MCF 10A (cell line): ENCODE results near the gene TTC39C. TPM values are rescaled to one million over a fixed set of nuclear protein-coding genes. Genes with fewer than 3 reads are reported as not detected.

Source experiments
- BruUV-seq: library from RNA; stranded (reverse); fragments of 400-500 nt; replicated peaks from 2 replicates; lab custom pipeline; 2021; lab: Mats Ljungman, UMichigan
- CTCF ChIA-PET: fragments of 300-600 bp; sonication (Branson Sonifier 250); formaldehyde crosslinking; extraction: SDS; loops from one replicate; lab custom pipeline; 2021; ENCODE audit warnings: antibody characterized with exemption, inconsistent platforms; lab: Yijun Ruan, JAX
- POLR2A ChIA-PET: fragments of 300-600, 350-650 bp; sonication (Branson Sonifier 250); formaldehyde crosslinking; extraction: SDS; loops from one replicate; lab custom pipeline; 2020; ENCODE audit warnings: antibody characterized with exemption, inconsistent platforms; lab: Yijun Ruan, JAX
- DNase-seq: peaks from one replicate; pipeline ENCODE4 v3.0.0-alpha.2; 2018; ENCODE audit not compliant: unreplicated experiment
- H3K27ac Mint-ChIP-seq: one replicate; pipeline ENCODE4 v1.8.0; 2022; ENCODE audit warnings: mild to moderate bottlenecking, low read depth, mixed read lengths; ENCODE audit not compliant: unreplicated experiment
- H3K27me3 Mint-ChIP-seq: one replicate; pipeline ENCODE4 v1.8.0; 2022; ENCODE audit warnings: mixed read lengths; ENCODE audit not compliant: insufficient read depth, unreplicated experiment
- H3K36me3 Mint-ChIP-seq: one replicate; pipeline ENCODE4 v1.8.0; 2022; ENCODE audit warnings: mild to moderate bottlenecking, moderate library complexity, mixed read lengths; ENCODE audit not compliant: insufficient read depth, unreplicated experiment
- H3K4me1 Mint-ChIP-seq: one replicate; pipeline ENCODE4 v1.8.0; 2022; ENCODE audit warnings: mixed read lengths; ENCODE audit not compliant: insufficient read depth, unreplicated experiment
- H3K4me3 Mint-ChIP-seq: one replicate; pipeline ENCODE4 v1.8.0; 2022; ENCODE audit warnings: mild to moderate bottlenecking, moderate library complexity, mixed read lengths; ENCODE audit not compliant: unreplicated experiment
- H3K9me3 Mint-ChIP-seq: one replicate; pipeline ENCODE4 v1.8.0; 2022; ENCODE audit warnings: mixed read lengths; ENCODE audit not compliant: unreplicated experiment
- intact Hi-C: fragments of 100-400 bp; cut with micrococcal nuclease; formaldehyde crosslinking; loops from 2 replicates; pipeline ENCODE4 v1.14.1; 2022
- total RNA-seq: library from RNA; stranded (reverse); gene quantifications from 2 replicates; pipeline ENCODE4 v1.2.3, GENCODE V29; 2022
- TF ChIP-seq, protein P1 (sequence below): fragments of 200-600 bp; IDR thresholded peaks from one replicate; pipeline ENCODE4 v1.8.0; 2022; ENCODE audit warnings: antibody characterized with exemption, mild to moderate bottlenecking; ENCODE audit not compliant: unreplicated experiment

Gene TTC39C
- total RNA-seq, 1 experiment from 2014 or later, result 12.9 TPM

DNA sequence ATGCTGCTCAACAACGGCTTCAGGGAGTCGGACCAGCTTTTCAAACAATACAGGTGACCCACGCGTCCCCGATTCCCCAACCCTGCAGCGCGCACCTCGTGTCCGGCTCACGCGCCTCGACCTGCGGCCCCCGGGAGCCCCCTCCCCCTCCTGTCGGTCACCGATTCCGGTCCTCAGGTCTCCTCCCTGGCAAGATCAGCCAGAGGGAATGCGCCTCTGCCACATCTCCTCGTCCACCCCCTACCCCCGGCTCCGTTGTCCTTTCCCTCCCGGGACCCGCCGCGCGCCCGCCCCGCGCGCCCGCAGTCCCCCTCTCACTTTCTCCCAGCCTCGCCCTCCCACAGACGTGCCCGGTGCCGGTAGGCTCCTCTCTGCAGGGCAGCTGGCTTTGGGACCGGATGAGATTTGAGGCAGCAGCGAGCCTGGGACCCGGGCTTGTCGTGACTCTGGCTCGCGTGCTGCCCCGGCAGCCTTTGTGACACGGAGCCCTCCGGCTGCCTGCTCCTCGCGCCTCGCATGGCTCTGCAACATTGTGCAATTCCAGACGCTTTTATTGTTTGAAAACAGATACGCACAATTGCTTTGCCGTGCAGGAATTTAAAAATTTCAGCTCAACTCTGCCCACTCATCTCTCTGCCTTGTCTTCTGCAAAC is 558 bp downstream of the TTC39C start:
- Mint-ChIP-seq H3K4me1 (peaks cover 23% of the 10 kb centered on the region), H3K27ac (no peak overlapping the region), H3K27me3 (no peaks in the 10 kb centered on the region), H3K36me3 (peaks cover 6% of the 10 kb centered on the region), H3K4me3 (peak overlapping the region; percentile 93), H3K9me3 (no peaks in the 10 kb centered on the region)
- ChIA-PET CTCF (interaction anchor here (0.6 to 3.6 kb wide), 7 partner anchors 12 to 290 kb away, joined by 3 to 15 read pairs (median 3); no protein-coding TSS in a partner anchor), POLR2A (interaction anchor here (0.5 to 7.1 kb wide), 18 partner anchors 9 to 383 kb away, joined by 3 to 65 read pairs (median 4); partner anchors contain the start of gene OSBPL1A)
- TF ChIP-seq, protein P1, sequence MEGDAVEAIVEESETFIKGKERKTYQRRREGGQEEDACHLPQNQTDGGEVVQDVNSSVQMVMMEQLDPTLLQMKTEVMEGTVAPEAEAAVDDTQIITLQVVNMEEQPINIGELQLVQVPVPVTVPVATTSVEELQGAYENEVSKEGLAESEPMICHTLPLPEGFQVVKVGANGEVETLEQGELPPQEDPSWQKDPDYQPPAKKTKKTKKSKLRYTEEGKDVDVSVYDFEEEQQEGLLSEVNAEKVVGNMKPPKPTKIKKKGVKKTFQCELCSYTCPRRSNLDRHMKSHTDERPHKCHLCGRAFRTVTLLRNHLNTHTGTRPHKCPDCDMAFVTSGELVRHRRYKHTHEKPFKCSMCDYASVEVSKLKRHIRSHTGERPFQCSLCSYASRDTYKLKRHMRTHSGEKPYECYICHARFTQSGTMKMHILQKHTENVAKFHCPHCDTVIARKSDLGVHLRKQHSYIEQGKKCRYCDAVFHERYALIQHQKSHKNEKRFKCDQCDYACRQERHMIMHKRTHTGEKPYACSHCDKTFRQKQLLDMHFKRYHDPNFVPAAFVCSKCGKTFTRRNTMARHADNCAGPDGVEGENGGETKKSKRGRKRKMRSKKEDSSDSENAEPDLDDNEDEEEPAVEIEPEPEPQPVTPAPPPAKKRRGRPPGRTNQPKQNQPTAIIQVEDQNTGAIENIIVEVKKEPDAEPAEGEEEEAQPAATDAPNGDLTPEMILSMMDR, result no peak
- intact Hi-C loops, result loop anchor here (1.0 to 5.0 kb wide), 3 partner anchors 16 to 102 kb away; no protein-coding TSS in a partner anchor
- DNase-seq, result peak; percentile 63
- no TSS peak for BruUV-seq

DNA sequence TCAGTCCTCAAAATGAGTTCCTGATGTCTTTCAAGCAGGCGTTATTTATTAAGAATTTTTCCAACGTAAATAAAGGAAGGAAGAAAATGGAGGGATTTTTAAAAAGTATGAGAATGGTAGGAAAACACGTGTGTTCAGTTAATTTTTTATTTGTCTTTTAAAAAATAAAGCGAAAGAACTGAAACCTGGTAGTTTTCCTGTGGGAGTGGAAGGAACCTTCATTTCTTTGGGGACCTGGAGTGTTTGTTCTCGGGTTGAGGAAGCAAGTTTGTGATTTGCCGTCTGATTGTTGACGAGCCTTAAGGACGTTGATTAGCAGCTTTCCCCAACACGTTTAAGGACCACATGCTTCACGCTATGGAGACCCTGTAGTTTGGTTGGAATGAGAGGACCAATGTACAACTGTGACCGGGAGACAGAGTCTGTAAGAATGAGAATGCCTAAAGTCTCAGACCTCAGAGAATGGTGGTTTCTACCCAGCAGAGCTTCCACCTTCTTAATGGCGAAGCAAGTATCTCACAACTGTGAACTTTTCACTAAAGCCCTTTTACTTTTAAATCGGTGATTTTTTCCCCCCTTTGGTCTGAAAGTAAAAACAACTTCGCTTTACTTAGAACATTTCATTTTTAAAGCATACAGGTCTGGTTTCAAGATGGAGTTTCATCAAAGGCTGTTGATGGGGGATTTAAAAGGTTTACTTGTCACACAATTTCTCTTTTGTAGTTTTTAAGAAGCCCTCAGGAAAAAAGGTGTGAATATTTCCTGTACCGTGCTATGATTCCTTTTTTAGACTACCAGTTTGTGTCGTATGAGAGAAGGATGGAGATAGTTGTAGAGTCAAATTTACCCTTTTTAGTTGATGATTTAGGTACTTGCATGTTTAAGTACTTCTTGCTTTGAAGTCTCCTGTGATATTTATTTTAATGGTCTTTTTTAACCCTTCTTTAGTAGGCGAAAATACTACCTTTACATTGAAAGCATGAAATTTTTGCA is 1.4 kb downstream of the TTC39C start:
- Mint-ChIP-seq H3K9me3 (no peaks in the 10 kb centered on the region), H3K27me3 (no peaks in the 10 kb centered on the region), H3K4me3 (peak overlapping the region; percentile 93), H3K36me3 (peaks cover 6% of the 10 kb centered on the region), H3K27ac (no peak overlapping the region), H3K4me1 (peaks cover 23% of the 10 kb centered on the region)
- DNase-seq, result no peak
- ChIA-PET POLR2A (interaction anchor here (0.6 to 7.1 kb wide), 16 partner anchors 10 to 381 kb away, joined by 3 to 65 read pairs (median 5); partner anchors contain the start of gene OSBPL1A), CTCF (interaction anchor here (0.7 to 3.6 kb wide), 9 partner anchors 9 to 291 kb away, joined by 3 to 15 read pairs (median 3); no protein-coding TSS in a partner anchor)
- BruUV-seq, result TSS peak; percentile 62
- TF ChIP-seq, protein P1, result no peak
- intact Hi-C loops, result loop anchor here (1.0 to 5.0 kb wide), 3 partner anchors 17 to 101 kb away; no protein-coding TSS in a partner anchor

DNA sequence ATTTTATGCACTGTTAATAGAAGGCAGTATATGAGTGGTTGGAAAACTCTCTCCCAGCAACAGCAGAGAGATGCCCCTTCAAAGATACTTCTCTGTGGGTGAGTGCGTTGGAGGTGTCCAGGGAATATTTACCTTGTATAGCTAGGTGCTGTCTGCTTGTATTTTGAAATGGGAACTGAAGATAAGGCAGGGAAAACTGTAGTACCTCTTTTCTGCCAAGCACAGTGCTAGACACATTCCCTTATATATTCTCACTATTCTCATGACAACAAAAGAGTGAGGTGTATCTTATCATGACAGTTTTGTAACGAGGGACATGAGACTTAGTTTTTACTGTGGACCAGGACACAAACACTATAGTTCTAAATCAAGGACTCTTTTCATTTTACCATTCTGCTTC is 2.1 kb downstream of the TTC39C start:
- CTCF ChIA-PET, result interaction anchor here (0.8 to 3.6 kb wide), 5 partner anchors 10 to 102 kb away, joined by 3 to 15 read pairs (median 4); no protein-coding TSS in a partner anchor
- no TSS peak for BruUV-seq
- Mint-ChIP-seq H3K36me3 (peaks cover 6% of the 10 kb centered on the region), H3K4me1 (peaks cover 25% of the 10 kb centered on the region), H3K9me3 (no peaks in the 10 kb centered on the region), H3K27ac (no peak overlapping the region), H3K4me3 (peak overlapping the region; percentile 93), H3K27me3 (no peaks in the 10 kb centered on the region)
- DNase-seq, result no peak
- TF ChIP-seq, protein P1, result peak; percentile 36
- POLR2A ChIA-PET, result interaction anchor here (0.6 to 7.1 kb wide), 7 partner anchors 10 to 64 kb away, joined by 3 to 65 read pairs (median 11); no protein-coding TSS in a partner anchor
- intact Hi-C loops, result loop anchor here (5.0 kb wide), 1 partner anchor 101 kb away; no protein-coding TSS in a partner anchor
